Caco-2 (cell line): Measurements from ENCODE around the gene SH3RF2. TPM values are rescaled to one million over a fixed set of nuclear protein-coding genes. Genes with fewer than 3 reads are reported as not detected.

Source experiments
- BruUV-seq: library from RNA; stranded (reverse); fragments of 400-500 nt; replicated peaks from 2 replicates; lab custom pipeline; 2021; lab: Mats Ljungman, UMichigan
- CTCF ChIA-PET: fragments of 300-600 bp; sonication (Branson Sonifier 250); formaldehyde crosslinking; loops from one replicate; lab custom pipeline; 2022; ENCODE audit warnings: antibody characterized with exemption; lab: Charles Lee
- POLR2A ChIA-PET: fragments of 300-600 bp; sonication (Branson Sonifier 250); formaldehyde crosslinking; loops from one replicate; lab custom pipeline; 2022; ENCODE audit warnings: antibody characterized with exemption; lab: Charles Lee
- DNase-seq, 2 experiments: peaks; one replicate each; pipeline versions ENCODE4 v3.0.0 to v3.0.0-alpha.2; 2020 to 2022
- H3K27me3 ChIP-seq: replicated peaks from 2 replicates; pipeline ENCODE4 v1.6.0; 2011; ENCODE audit warnings: low read length; ENCODE audit not compliant: control insufficient read depth, insufficient read depth
- H3K36me3 ChIP-seq: 2 replicates; pipeline ENCODE4 v1.5.1; 2011; ENCODE audit warnings: low read length; ENCODE audit not compliant: control insufficient read depth, insufficient read depth
- H3K4me1 ChIP-seq: fragments of 250-450 bp; sonication (Bioruptor Pico); 2 replicates; pipeline ENCODE4 v1.5.1; 2020; ENCODE audit warnings: mild to moderate bottlenecking
- H3K4me3 ChIP-seq: 2 replicates; pipeline ENCODE4 v1.5.1; 2011; ENCODE audit warnings: low read depth, mild to moderate bottlenecking, control low read depth, low read length
- H3K9me3 ChIP-seq: fragments of 250-450 bp; sonication (Bioruptor Pico); 2 replicates; pipeline ENCODE4 v1.5.1; 2020; ENCODE audit warnings: mild to moderate bottlenecking, moderate library complexity
- H3K27ac Mint-ChIP-seq: one replicate; pipeline ENCODE4 v1.8.0; 2022; ENCODE audit warnings: mixed read lengths; ENCODE audit not compliant: unreplicated experiment
- H3K27me3 Mint-ChIP-seq: one replicate; pipeline ENCODE4 v1.8.0; 2022; ENCODE audit warnings: mixed read lengths; ENCODE audit not compliant: insufficient read depth, unreplicated experiment
- H3K36me3 Mint-ChIP-seq: one replicate; pipeline ENCODE4 v1.8.0; 2022; ENCODE audit warnings: mild to moderate bottlenecking, mixed read lengths; ENCODE audit not compliant: insufficient read depth, unreplicated experiment
- H3K4me1 Mint-ChIP-seq: one replicate; pipeline ENCODE4 v1.8.0; 2022; ENCODE audit warnings: low read depth, mixed read lengths; ENCODE audit not compliant: unreplicated experiment
- H3K4me3 Mint-ChIP-seq: one replicate; pipeline ENCODE4 v1.8.0; 2022; ENCODE audit warnings: mild to moderate bottlenecking, moderate library complexity, mixed read lengths; ENCODE audit not compliant: unreplicated experiment
- H3K9me3 Mint-ChIP-seq: one replicate; pipeline ENCODE4 v1.8.0; 2022; ENCODE audit warnings: mixed read lengths; ENCODE audit not compliant: unreplicated experiment
- CTCF ChIP-seq, 2 experiments: fragments of 200-600 bp in 1 of 2; IDR thresholded peaks; 1 replicate in 1 of 2; 2 replicates in 1 of 2; pipeline versions ENCODE4 v1.5.1 to v1.8.0; 2011 to 2022; ENCODE audit warnings: antibody characterized with exemption in 1 of 2, control low read depth in 1 of 2, inconsistent platforms in 1 of 2, low read depth in 1 of 2, low read length in 1 of 2, mild to moderate bottlenecking in 1 of 2, moderate library complexity in 1 of 2; ENCODE audit not compliant: insufficient read depth in 1 of 2, severe bottlenecking in 1 of 2, unreplicated experiment in 1 of 2
- intact Hi-C: fragments of 100-400 bp; cut with micrococcal nuclease; formaldehyde crosslinking; loops from one replicate; pipeline ENCODE4 v1.10.0; 2022; ENCODE audit not compliant: unreplicated experiment
- total RNA-seq: library from RNA; stranded (reverse); gene quantifications from 2 replicates; pipeline ENCODE4 v1.2.3, GENCODE V29; 2022

Gene SH3RF2
- total RNA-seq, 1 experiment from 2014 or later: 49.4 TPM

- H3K27me3 ChIP-seq: no peaks in the 10 kb centered on the region
- Mint-ChIP-seq H3K4me3 (no peak overlapping the region), H3K36me3 (no peaks in the 10 kb centered on the region), H3K27ac (no peak overlapping the region), H3K4me1 (peaks cover 27% of the 10 kb centered on the region), H3K9me3 (no peaks in the 10 kb centered on the region), H3K27me3 (no peaks in the 10 kb centered on the region)
- no peak for TF ChIP-seq CTCF (IDR thresholded peaks at IDR 0.05; ENCODE audit: insufficient read depth in 1 of 2, low read depth in 1 of 2, low read length in 1 of 2, severe bottlenecking in 1 of 2, unreplicated experiment in 1 of 2)
- no TSS peak for BruUV-seq
- no peak for DNase-seq
- intact Hi-C loops: no loop called here
- no peaks in the 10 kb centered on the region for H3K9me3 ChIP-seq
- ChIA-PET CTCF (no interaction called here), POLR2A (no interaction called here)
- no peaks in the 10 kb centered on the region for H3K36me3 ChIP-seq
- H3K4me1 ChIP-seq: peaks cover 24% of the 10 kb centered on the region
- no peak overlapping the region for H3K4me3 ChIP-seq
Measured at GRCh38 chr5:145920542-145921210, 15.7 kb upstream of the SH3RF2 start.

- intact Hi-C loops: no loop called here
Measured at GRCh38 chr5:145921211-145921610, 15.2 kb upstream of the SH3RF2 start.

GRCh38 chr5:145922059-145922458, 14.3 kb upstream of the SH3RF2 start:
- no peaks in the 10 kb centered on the region for H3K27me3 Mint-ChIP-seq
- H3K4me1 Mint-ChIP-seq: peaks cover 31% of the 10 kb centered on the region
- CTCF ChIA-PET: no interaction called here
- BruUV-seq: no TSS peak
- H3K9me3 Mint-ChIP-seq: no peaks in the 10 kb centered on the region
- POLR2A ChIA-PET: no interaction called here
- H3K9me3 ChIP-seq: 0 out of 2 replicates have a peak, but pooled peaks cover 3% of the 10 kb centered on the region
- intact Hi-C loops: no loop called here
- peak overlapping the region; percentile 38 for H3K27ac Mint-ChIP-seq
- H3K36me3 ChIP-seq: no peaks in the 10 kb centered on the region
- H3K4me1 ChIP-seq: peaks cover 30% of the 10 kb centered on the region
- no peaks in the 10 kb centered on the region for H3K27me3 ChIP-seq
- no peak for DNase-seq
- no peak overlapping the region for H3K4me3 ChIP-seq
- TF ChIP-seq CTCF (IDR thresholded peaks at IDR 0.05; ENCODE audit: insufficient read depth in 1 of 2, low read depth in 1 of 2, low read length in 1 of 2, severe bottlenecking in 1 of 2, unreplicated experiment in 1 of 2): no peak
- no peaks in the 10 kb centered on the region for H3K36me3 Mint-ChIP-seq
- H3K4me3 Mint-ChIP-seq: no peak overlapping the region

More at GRCh38 chr5:145921211-145921610, 15.2 kb upstream of the SH3RF2 start:
- ChIA-PET POLR2A (no interaction called here), CTCF (no interaction called here)
- no peaks in the 10 kb centered on the region for H3K27me3 Mint-ChIP-seq
- H3K27ac Mint-ChIP-seq: no peak overlapping the region
- peaks cover 31% of the 10 kb centered on the region for H3K4me1 Mint-ChIP-seq
- H3K4me3 ChIP-seq: no peak overlapping the region
- TF ChIP-seq CTCF (IDR thresholded peaks at IDR 0.05; ENCODE audit: insufficient read depth in 1 of 2, low read depth in 1 of 2, low read length in 1 of 2, severe bottlenecking in 1 of 2, unreplicated experiment in 1 of 2): no peak
- peaks cover 29% of the 10 kb centered on the region for H3K4me1 ChIP-seq
- no peaks in the 10 kb centered on the region for H3K36me3 Mint-ChIP-seq
- no peaks in the 10 kb centered on the region for H3K36me3 ChIP-seq
- DNase-seq: no peak
- no peak overlapping the region for H3K4me3 Mint-ChIP-seq
- BruUV-seq: no TSS peak
- H3K9me3 ChIP-seq: no peaks in the 10 kb centered on the region
- no peaks in the 10 kb centered on the region for H3K27me3 ChIP-seq
- H3K9me3 Mint-ChIP-seq: no peaks in the 10 kb centered on the region
